ENCODE results near the gene KMT2B. TPM values are rescaled to one million over a fixed set of nuclear protein-coding genes. Genes with fewer than 3 reads are reported as not detected.
"Not testable (repeated sequence)": the region's sequence is repeated elsewhere in the genome, so short reads cannot be mapped to it uniquely, and the experiment has no call there.

Gene KMT2B
- total RNA-seq, 4 donors from 2014 or later = 5.0 to 60.8 (median 16.8) TPM

DNA sequence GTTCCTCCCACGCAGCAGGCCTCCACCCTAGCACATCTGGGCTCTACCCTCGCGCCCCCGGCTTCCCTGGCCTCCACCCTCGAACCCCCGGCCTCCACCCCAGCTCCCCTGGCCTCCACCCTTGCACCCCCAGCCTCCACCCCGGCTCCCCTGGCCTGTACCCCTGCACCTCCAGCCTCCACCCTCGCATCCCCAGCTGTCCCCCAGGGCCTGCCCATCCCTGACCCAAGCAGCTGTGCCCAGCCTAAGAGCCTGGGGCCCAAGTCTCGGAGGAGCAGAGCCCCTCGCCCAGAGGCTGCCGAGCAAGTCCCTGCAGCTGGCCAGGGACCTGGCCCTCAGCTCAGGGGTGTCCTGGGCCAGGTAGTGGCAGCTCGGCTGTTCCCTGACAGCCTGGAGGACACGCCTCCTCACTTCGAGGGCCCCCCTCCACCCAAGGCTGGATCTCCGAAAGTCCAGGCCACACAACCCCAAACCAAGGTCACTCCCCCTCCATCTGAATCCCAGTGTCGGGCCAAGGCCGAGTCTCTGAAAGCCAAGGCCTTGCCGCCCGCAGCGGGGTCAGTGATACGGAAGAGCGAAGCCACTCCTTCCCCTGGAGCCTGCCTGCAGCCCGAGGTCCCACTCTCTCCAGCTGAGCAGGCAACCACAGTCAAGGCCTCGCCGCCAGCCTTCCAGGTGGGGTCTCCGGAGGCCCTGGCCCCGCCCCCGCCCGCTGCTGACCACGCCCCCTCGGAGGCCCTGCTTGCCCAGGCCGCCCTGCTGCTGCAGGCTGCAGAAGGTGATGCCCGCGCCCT lies 49.7 kb downstream of the KMT2B start:
- H3K36me3 ChIP-seq = no peaks in the 10 kb centered on the region

DNA sequence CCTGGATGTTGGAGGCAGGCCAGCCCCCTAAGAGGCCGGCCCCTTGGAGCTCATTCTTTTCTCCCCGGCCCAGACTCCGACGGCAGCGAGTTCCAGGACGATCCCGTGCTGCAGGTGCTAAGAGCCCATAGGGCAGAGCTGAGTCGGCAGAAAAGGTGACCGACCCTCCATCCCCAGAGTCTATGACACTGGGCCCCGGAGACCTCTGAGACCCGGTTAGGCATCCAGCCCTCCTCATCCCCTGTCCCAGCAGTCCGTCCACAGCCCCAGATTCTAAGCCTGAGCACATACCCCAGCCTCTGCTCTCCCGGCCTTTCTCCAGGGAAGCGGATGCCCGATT lies 50.2 kb downstream of the KMT2B start:
- Histone ChIP-seq H3K27ac (no peak overlapping the region), H3K27me3 (no peaks in the 10 kb centered on the region), H3K4me1 (no peaks in the 10 kb centered on the region), H3K36me3 (no peaks in the 10 kb centered on the region), H3K4me3 (no peak overlapping the region), H3K9me3 (no peaks in the 10 kb centered on the region)
- TF ChIP-seq POLR2A (IDR thresholded peaks at IDR 0.05) (no peak), CTCF (IDR thresholded peaks at IDR 0.05) (no peak)
- intact Hi-C loops (cut with DNase I; ENCODE audit: low total_unique reads) = no loop called here
- DNase-seq = no peak

More for the DNA sequence above, 49.7 kb downstream of the KMT2B start:
- DNase-seq = no peak
- no peak overlapping the region for H3K27ac ChIP-seq
- intact Hi-C loops (cut with DNase I; ENCODE audit: low total_unique reads) = no loop called here
- no peaks in the 10 kb centered on the region for H3K9me3 ChIP-seq
- H3K4me1 ChIP-seq = no peaks in the 10 kb centered on the region
- TF ChIP-seq CTCF (IDR thresholded peaks at IDR 0.05) (no peak), POLR2A (IDR thresholded peaks at IDR 0.05) (no peak)
- H3K4me3 ChIP-seq = no peak overlapping the region
- H3K27me3 ChIP-seq = no peaks in the 10 kb centered on the region

GRCh38 chr19:35772362-35772761 lies 54.6 kb downstream of the KMT2B start:
- H3K4me3 ChIP-seq; H3K27me3 ChIP-seq; H3K27ac ChIP-seq; H3K4me1 ChIP-seq; H3K36me3 ChIP-seq; intact Hi-C loops (cut with DNase I; ENCODE audit: low total_unique reads); H3K9me3 ChIP-seq; DNase-seq: not testable (repeated sequence)

DNA sequence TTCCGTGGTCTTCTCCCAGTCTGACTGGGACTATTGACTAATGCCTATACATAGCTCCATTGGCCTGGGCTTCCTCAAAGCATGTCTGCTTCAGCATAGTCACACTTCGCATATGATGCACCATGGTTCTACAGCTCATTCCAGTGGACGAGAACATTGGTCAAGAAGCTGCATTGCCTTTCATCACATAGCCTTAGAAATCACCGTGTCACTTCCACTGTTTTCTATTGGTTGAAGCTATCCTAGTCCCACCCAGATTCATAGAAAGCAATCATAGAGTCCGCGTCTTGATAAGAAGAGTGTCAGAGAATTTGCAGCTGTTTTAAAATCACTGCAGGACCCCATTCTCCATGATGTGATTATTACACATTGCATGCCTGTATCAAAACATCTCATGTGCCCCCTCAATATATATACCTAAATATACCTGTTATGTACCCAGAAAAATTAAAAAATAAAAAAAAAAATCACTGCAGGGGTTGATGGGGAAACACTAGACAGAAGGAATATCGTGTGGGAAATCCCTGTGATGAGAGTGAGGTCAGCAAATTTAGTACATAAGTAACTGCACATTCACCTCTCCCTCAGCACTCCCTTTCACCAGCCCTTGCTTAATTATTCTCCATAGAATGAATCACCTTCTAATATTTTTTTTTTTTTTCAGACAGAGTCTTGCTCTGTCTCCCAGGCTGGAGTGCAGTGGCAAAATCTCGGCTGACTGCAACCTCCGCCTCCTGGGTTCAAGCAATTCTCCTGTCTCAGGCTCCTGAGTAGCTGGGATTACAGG lies 55.4 kb downstream of the KMT2B start:
- H3K27ac ChIP-seq = no peak overlapping the region
- intact Hi-C loops (cut with DNase I; ENCODE audit: low total_unique reads) = no loop called here
- TF ChIP-seq POLR2A (IDR thresholded peaks at IDR 0.05) (no peak), CTCF (IDR thresholded peaks at IDR 0.05) (no peak)

GRCh38 chr19:35774274-35775045 lies 56.7 kb downstream of the KMT2B start:
- Histone ChIP-seq H3K9me3 (no peaks in the 10 kb centered on the region), H3K27me3 (no peaks in the 10 kb centered on the region), H3K4me1 (peaks cover 0 to 6% of the 10 kb centered on the region in 2 donors), H3K36me3 (no peaks in the 10 kb centered on the region), H3K4me3 (peak overlapping the region; percentile 40 to 93), H3K27ac (no peak overlapping the region)
- no peak for DNase-seq
- TF ChIP-seq POLR2A (IDR thresholded peaks at IDR 0.05) = no peak
- no peak for TF ChIP-seq CTCF (IDR thresholded peaks at IDR 0.05)
- intact Hi-C loops (cut with DNase I; ENCODE audit: low total_unique reads) = no loop called here

More for the DNA sequence above, 55.4 kb downstream of the KMT2B start:
- Histone ChIP-seq H3K36me3 (no peaks in the 10 kb centered on the region), H3K4me1 (peaks cover 0 to 6% of the 10 kb centered on the region in 2 donors), H3K4me3 (no peak overlapping the region), H3K9me3 (no peaks in the 10 kb centered on the region), H3K27me3 (no peaks in the 10 kb centered on the region)
- no peak for DNase-seq

Measured in uterus (tissue), 4 donors.